Breast epithelium (tissue), 3 donors: ENCODE data around the gene PTPRM.

Experiments used
- CTCF ChIP-seq, 3 donors: fragments of 450-650 bp; IDR thresholded peaks; one replicate each; pipeline ENCODE4 v1.5.1; 2016 to 2017; ENCODE audit warnings: antibody characterized with exemption in 3 of 3, mild to moderate bottlenecking in 3 of 3, moderate library complexity in 3 of 3
- POLR2A ChIP-seq: fragments of 450-650 bp; IDR thresholded peaks from one replicate; pipeline ENCODE4 v1.6.1; 2016; ENCODE audit warnings: antibody characterized with exemption, mild to moderate bottlenecking, moderate library complexity
- POLR2AphosphoS5 ChIP-seq, 3 donors: sonication (generic); formaldehyde crosslinking; IDR thresholded peaks; one replicate each; pipeline ENCODE4 v1.6.1; 2017; ENCODE audit warnings: antibody characterized with exemption in 3 of 3

GRCh38 chr18:8332286-8332685, 765.2 kb downstream of the PTPRM start:
- TF ChIP-seq CTCF (IDR thresholded peaks at IDR 0.05), result no peak
- no peak for TF ChIP-seq POLR2A
- TF ChIP-seq POLR2AphosphoS5 (IDR thresholded peaks at IDR 0.05), result no peak
